ENCODE measurements around the gene NT5DC3.

NT5DC3 gene

DNA sequence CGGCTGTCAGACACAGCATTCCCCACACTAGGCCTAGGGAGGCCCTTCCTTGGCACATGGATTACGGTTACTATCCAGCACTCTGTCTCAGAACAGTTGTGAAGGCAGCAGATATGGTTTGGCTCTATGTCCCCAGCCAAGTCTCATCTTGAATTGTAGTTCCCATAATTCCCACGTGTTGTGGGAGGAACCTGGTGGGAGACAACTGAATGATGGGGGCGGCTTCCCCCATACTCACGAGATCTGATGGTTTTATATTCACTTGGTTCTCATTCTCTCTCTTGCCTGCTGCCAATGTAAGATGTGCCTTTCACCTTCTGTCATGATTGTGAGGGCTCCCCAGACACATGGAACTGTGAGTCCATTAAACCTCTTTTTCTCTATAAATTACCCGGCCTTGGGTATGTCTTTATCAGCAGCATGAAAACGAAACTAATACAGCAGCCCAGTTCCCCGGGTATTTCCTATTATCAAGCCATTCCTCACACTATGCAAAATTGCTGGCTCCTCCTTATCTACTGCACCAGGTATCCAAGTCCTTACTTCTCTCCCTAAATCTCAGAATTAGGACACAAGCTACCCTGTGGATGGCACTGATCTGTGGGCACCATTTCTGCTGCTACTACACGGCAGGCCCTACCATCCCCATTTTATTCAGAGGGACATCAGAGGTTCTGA, 33.3 kb downstream of the NT5DC3 start:
- DNase-seq: no peak

DNA sequence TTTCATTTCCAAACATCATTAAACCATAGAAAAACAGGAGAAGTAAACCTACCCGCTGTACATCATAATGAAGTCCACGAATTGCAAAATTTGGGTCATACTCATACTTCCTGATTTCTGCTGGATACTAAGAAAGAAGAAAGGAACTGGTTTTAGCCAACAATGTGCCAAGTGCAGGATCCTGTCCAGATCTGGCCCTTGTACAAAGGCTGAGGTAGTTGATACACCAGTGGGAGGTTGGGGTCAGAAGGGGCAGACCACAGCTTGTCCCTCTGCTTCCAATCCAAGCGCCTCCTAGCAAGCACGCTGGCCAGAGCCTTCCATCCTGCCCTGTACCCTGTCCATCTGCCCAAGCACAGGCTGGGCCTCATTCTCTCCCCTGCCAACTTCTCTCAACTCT, 34.2 kb downstream of the NT5DC3 start:
- no peak for DNase-seq

GRCh38 chr12:103805655-103806360, 35.2 kb downstream of the NT5DC3 start:
- DNase-seq: no peak

GRCh38 chr12:103803847-103804246, 37.2 kb downstream of the NT5DC3 start:
- no peak for DNase-seq

- DNase-seq: no peak
Measured at GRCh38 chr12:103802586-103802886, 38.5 kb downstream of the NT5DC3 start.

- no peak for DNase-seq
Measured at GRCh38 chr12:103801709-103802585, 39.1 kb downstream of the NT5DC3 start.

- DNase-seq: no peak
Measured at GRCh38 chr12:103799857-103800771, 40.9 kb downstream of the NT5DC3 start.

GRCh38 chr12:103799504-103799856, 41.6 kb downstream of the NT5DC3 start:
- DNase-seq: no peak

DNA sequence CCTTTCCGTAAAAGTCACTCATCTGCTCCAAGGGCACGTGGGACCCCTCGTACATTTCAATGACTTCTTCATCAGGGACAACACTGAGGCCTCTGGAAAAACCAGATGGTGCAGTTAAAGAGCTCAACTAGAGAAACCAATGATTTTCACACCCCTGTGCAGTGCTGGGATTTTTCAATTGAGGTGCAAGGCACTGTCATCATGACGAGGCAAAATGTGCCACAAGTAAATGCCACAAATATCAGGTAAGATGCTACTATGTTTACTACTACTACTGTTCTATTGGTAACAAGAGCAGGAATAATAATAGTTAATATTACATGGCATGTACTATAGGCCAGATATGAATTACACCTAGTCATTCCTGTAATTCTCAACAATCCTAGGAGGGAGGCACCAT, 42.4 kb downstream of the NT5DC3 start:
- no peak for DNase-seq

DNA sequence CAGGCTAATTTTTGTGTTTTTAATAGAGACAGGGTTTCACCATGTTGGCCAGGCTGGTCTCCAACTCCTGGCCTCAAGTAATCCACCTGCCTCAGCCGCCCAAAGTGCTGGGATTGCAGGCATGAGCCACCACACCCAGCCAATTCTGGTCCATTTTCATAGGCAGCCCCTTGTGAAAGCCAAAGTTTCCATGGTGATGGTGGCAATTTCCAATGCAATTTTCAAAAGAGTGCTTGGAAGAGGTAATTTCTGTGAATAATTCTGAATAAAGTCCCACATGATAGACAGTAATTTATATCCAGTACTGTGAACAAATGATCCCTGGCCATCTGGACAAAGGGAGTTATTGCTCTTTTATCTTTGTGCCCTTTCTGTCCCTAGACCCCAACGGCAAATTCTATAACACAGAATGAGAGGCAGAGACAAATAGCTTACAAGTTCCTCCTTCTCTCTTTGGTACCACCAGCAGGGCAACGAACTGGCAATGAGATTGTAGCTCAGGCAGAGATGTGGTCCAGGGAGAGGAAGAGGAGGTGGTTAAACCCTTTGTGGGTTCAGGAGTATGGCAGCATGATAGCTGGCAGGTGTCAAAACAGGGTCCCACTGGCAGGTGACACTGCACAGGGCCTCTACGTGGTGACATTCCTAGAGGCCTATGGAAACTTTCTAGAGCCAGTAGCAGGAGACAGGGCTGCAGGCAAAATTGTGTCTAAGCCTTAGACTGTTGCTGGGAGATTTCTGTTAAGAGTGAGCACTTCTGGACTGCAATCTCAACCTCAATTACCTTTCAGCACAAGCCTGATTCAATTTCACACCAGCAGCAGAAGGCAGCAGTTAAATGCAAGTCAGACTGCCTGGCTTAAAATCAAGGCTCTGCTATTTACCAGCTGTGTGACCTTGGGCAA, 46.5 kb downstream of the NT5DC3 start:
- DNase-seq: no peak

- DNase-seq: no peak
Measured at GRCh38 chr12:103793512-103794045, 47.5 kb downstream of the NT5DC3 start.

GRCh38 chr12:103793046-103793445, 48.0 kb downstream of the NT5DC3 start:
- DNase-seq: no peak

- no peak for DNase-seq
Measured at GRCh38 chr12:103791350-103791920, 49.6 kb downstream of the NT5DC3 start.

DNA sequence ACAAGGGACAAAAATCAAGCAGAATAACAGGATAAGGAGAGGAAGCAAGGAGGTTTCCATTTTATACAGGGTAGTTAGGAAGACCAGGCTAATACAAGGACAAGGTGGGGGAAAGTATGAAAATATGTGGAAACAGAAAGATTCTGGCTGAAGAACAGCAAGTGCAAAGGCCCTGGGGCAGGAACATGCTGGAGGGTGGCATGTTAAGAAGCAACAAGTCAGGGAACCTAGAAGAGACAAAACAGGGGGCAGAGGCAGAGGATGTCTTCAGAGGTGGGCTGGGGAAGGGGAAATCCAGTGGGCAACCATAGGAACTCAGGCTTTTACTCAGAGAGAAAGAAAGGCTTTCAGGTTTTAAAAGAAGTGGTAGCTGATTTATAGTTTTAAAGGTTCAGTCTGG, 54.8 kb downstream of the NT5DC3 start:
- no peak for DNase-seq

DNA sequence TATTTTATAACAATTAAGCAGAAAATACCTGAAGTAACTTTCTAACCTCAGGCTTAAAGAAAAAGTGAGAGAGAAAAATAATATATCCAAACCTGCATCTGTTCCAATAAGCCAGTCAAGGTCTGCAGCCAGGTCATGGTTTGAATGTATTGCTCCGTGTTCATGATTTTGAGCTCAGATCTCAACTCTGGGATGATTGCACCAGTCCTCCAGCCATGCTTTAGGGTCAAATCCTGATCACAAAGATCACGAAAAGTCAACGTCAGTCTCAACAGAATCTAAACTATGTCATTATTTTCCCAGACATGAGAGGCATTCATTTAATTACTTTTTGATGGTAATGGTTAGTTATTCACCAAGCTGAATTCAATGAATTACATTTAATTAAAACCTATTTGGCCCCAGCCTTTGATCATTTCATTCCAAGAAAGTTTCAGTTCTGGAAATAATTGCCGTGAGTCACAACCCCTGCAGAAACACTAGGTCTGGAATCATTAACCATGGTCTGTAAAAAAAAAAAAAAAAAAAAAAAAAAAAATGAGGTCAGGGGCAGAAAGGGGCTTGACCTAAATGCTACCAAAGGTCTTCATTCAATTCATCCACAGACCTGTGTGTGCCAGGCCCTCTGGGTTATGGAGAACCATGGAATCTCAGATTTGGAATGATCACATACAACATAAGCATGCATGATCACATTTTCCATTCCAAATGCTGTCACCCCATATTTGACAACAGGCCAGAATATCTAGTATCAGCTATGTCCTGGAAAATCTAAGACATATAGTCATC, 55.6 kb downstream of the NT5DC3 start:
- no peak for DNase-seq

DNA sequence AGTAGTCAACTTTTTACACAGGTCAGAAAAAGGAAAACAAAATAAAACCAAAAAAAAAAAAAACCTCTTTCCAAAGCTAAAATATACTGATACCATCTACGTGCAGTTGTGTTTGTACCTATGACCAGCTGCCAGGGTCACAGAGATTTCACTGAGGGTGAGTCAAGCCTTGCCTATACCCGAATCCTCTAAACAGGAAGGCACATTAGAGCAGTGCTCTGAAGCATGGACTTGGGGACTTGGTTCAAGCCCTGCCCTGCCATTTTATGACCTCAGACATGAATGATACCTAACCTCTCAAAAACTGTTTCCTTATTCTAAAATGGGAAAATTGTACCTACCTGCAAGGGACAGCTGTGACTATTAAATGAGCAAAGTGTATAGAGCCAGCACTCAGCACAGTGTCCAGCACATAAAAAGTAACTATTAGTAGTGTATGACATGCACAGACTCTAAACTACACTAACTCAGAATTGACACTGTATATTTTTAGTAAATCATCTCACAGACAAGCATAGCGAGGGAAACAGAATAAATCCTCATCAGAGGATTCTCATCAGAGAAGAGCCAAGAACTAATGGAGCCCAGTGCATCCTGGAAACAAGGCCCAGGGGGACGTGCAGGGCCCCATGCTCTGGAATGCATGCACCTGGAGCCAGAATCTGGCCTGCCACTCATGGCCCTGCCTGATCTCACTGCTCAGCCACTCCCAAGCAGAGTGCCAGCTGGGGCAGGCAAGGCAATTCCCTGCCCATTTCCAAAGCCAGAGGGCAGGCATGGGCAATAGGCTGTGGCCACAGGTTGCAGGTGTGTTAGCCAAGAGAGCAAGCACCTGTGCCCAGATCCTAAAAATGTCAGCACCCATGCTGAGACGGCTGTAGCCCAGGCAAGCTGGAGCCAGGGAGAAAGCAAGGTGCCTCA, 57.0 kb downstream of the NT5DC3 start:
- no peak for DNase-seq

- DNase-seq: no peak
Measured at GRCh38 chr12:103782399-103782798, 58.6 kb downstream of the NT5DC3 start.

DNA sequence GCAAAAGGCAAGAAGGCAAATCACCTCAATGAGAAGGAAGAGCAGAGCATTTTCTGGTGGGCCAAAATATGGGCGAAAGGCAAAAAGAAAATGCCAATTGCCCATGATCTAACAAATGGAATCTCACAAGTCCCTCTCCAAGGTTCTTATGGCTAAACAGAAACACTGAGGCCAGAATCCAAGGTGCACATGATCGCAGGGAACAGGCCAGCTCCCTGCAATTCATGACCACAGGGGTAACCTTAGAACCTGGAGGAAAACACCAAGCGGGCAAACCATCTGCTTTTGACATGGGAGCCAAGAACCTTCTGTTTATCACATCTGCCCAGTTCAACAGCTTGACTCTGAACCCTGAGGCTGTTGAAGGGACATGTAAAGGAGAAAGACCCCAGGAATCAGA, 60.0 kb downstream of the NT5DC3 start:
- DNase-seq: no peak

- DNase-seq: no peak
Measured at GRCh38 chr12:103780093-103780440, 61.0 kb downstream of the NT5DC3 start.

All from activated effector memory CD4-positive, alpha-beta T cell treated with anti-CD3 and anti-CD28 coated beads, Interleukin-2, amount 50 U/mL, for 16 hours (primary cell).